CD14-positive monocyte (primary cell): ENCODE results near the gene NPHP3. TPM values are rescaled to one million over a fixed set of nuclear protein-coding genes. Genes with fewer than 3 reads are reported as not detected.

ENCODE experiments used
- DNase-seq, 3 donors: peaks; one replicate each; pipeline ENCODE4 v3.0.0-alpha.2; 2011 to 2022
- H2AFZ ChIP-seq: 2 replicates; pipeline ENCODE4 v1.6.0; 2012; ENCODE audit warnings: mild to moderate bottlenecking, low read depth, low read length, inconsistent platforms; ENCODE audit not compliant: insufficient read depth, poor library complexity, severe bottlenecking
- H3K27ac ChIP-seq, 2 donors: 1 replicate in 1 of 2; 2 replicates in 1 of 2; pipeline ENCODE4 v1.5.1; 2012 to 2013; ENCODE audit warnings: low read length in 2 of 2, control low read depth in 1 of 2, inconsistent platforms in 1 of 2, low read depth in 1 of 2, mild to moderate bottlenecking in 1 of 2
- H3K27me3 ChIP-seq, 2 donors: one replicate each; pipeline versions ENCODE4 v1.6.0 to v1.6.1; 2011 to 2013; ENCODE audit warnings: low read length in 2 of 2; ENCODE audit not compliant: control insufficient read depth in 2 of 2, insufficient read depth in 2 of 2
- H3K36me3 ChIP-seq, 2 donors: replicated peaks in 1 of 2; 1 replicate in 1 of 2; 2 replicates in 1 of 2; pipeline versions ENCODE4 v1.5.1 to v1.6.1; 2012 to 2013; ENCODE audit warnings: low read length in 2 of 2, control low read depth in 1 of 2, inconsistent platforms in 1 of 2, mild to moderate bottlenecking in 1 of 2; ENCODE audit not compliant: insufficient read depth in 2 of 2, control insufficient read depth in 1 of 2
- H3K4me1 ChIP-seq, 2 donors: 1 replicate in 1 of 2; 2 replicates in 1 of 2; pipeline versions ENCODE4 v1.5.1 to v1.6.1; 2012 to 2013; ENCODE audit warnings: low read length in 2 of 2, control low read depth in 1 of 2, inconsistent platforms in 1 of 2, mild to moderate bottlenecking in 1 of 2, moderate library complexity in 1 of 2; ENCODE audit not compliant: insufficient read depth in 2 of 2, control insufficient read depth in 1 of 2
- H3K4me2 ChIP-seq: replicated peaks from 2 replicates; pipeline ENCODE3; 2012; ENCODE audit warnings: low read length, moderate library complexity, mild to moderate bottlenecking; ENCODE audit not compliant: poor library complexity, severe bottlenecking; ENCODE audit errors: extremely low read depth
- H3K4me3 ChIP-seq, 3 experiments: fragments of 200-600 bp in 1 of 3; sonication (generic) in 1 of 3; replicated peaks in 1 of 3; 1 replicate in 2 of 3; 2 replicates in 1 of 3; pipeline ENCODE4 v1.5.1; 2011 to 2013; ENCODE audit warnings: low read length in 3 of 3, mild to moderate bottlenecking in 3 of 3, control low read depth in 2 of 3, low read depth in 2 of 3, inconsistent platforms in 1 of 3, moderate library complexity in 1 of 3
- H3K79me2 ChIP-seq: 2 replicates; pipeline ENCODE4 v1.6.0; 2012; ENCODE audit warnings: mild to moderate bottlenecking, control low read depth, inconsistent platforms, low read length, moderate library complexity; ENCODE audit not compliant: insufficient read depth
- H3K9ac ChIP-seq: 2 replicates; pipeline ENCODE4 v1.6.0; 2017; ENCODE audit warnings: low read length, mild to moderate bottlenecking; ENCODE audit not compliant: insufficient read depth, poor library complexity, severe bottlenecking
- H3K9me3 ChIP-seq, 2 donors: replicated peaks in 1 of 2; 1 replicate in 1 of 2; 2 replicates in 1 of 2; pipeline versions ENCODE4 v1.5.1 to v1.6.1; 2012 to 2013; ENCODE audit warnings: low read length in 2 of 2, control low read depth in 1 of 2; ENCODE audit not compliant: control insufficient read depth in 1 of 2, insufficient read depth in 1 of 2
- H4K20me1 ChIP-seq: 2 replicates; pipeline ENCODE4 v1.6.0; 2012; ENCODE audit warnings: mild to moderate bottlenecking, low read length, control low read depth, moderate library complexity; ENCODE audit not compliant: insufficient read depth
- H3K27ac Mint-ChIP-seq, 7 donors: one replicate each; pipeline ENCODE4 v1.8.0; 2020; ENCODE audit warnings: mild to moderate bottlenecking in 7 of 7, mixed read lengths in 7 of 7, moderate library complexity in 6 of 7, inconsistent platforms in 2 of 7
- H3K27me3 Mint-ChIP-seq, 3 donors: one replicate each; pipeline ENCODE4 v1.8.0; 2021 to 2022; ENCODE audit warnings: low read depth in 3 of 3, mild to moderate bottlenecking in 3 of 3, mixed read lengths in 3 of 3, moderate library complexity in 3 of 3, inconsistent platforms in 1 of 3
- H3K36me3 Mint-ChIP-seq, 2 donors: one replicate each; pipeline ENCODE4 v1.8.0; 2020; ENCODE audit warnings: mixed read lengths in 2 of 2, inconsistent platforms in 1 of 2, mild to moderate bottlenecking in 1 of 2
- H3K4me1 Mint-ChIP-seq: one replicate; pipeline ENCODE4 v1.8.0; 2020; ENCODE audit warnings: mild to moderate bottlenecking, mixed read lengths
- H3K4me3 Mint-ChIP-seq, 2 donors: one replicate each; pipeline ENCODE4 v1.8.0; 2020; ENCODE audit warnings: mild to moderate bottlenecking in 2 of 2, mixed read lengths in 2 of 2, moderate library complexity in 1 of 2
- H3K9me3 Mint-ChIP-seq, 7 donors: one replicate each; pipeline ENCODE4 v1.8.0; 2020 to 2022; ENCODE audit warnings: mixed read lengths in 7 of 7, mild to moderate bottlenecking in 6 of 7, moderate library complexity in 6 of 7, inconsistent platforms in 2 of 7
- WGBS: methylation state at CpG from one replicate; pipeline ENCODE4 v1.1.5; 2013; ENCODE audit warnings: missing lambda C conversion rate; ENCODE audit not compliant: insufficient coverage; 5-methylcytosine and 5-hydroxymethylcytosine counted together
- intact Hi-C, 2 donors: fragments of 100-400 bp; cut with micrococcal nuclease; formaldehyde crosslinking; loops; one replicate each; pipeline versions ENCODE4 v1.15.0 to v1.15.1; 2023
- polyA plus RNA-seq, 3 donors: library from polyadenylated mRNA; depleted of rRNA in 1 of 3; unstranded in 2 of 3; stranded (reverse) in 1 of 3; fragments of 300-500 nt in 2 of 3; fragments of >200 nt in 1 of 3; fragmentation: Illumina TruSeq in 2 of 3; gene quantifications; 1 replicate in 2 of 3; 2 replicates in 1 of 3; pipeline ENCODE4 v1.2.3, GENCODE V29; 2012 to 2021
- TF ChIP-seq, protein P1 (sequence below): fragments of 200-600 bp; IDR thresholded peaks from one replicate; pipeline ENCODE4 v1.8.0; 2022; ENCODE audit warnings: antibody characterized with exemption, mild to moderate bottlenecking

The NPHP3 gene
- polyA plus RNA-seq, 3 donors, result 1.3 to 15.0 (median 2.0) TPM

DNA sequence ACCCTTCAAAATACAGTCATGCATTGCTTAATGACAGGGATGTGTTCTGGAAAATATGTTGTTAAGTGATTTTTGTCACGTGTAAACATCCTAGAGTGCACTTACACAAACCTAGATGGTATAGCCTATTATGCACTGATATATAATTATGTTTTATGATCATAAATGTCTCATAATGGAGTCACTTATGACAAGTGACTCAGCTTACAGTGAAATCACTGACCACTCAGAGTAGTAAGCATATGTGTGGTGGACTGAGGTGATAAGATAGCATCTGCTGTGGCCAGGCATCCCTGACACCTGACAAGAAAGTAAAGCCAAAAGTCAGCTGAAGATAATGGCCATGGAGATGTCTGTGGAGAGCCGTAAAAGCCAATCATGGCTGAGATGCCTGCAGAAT is 68.0 kb downstream of the NPHP3 start:
- Histone ChIP-seq H3K4me2 (no peak overlapping the region), H3K9me3 (no peaks in the 10 kb centered on the region), H3K9ac (no peak overlapping the region), H3K27me3 (no peaks in the 10 kb centered on the region), H3K27ac (no peak overlapping the region), H3K4me1 (peaks cover 5 to 7% of the 10 kb centered on the region in 2 donors), H3K4me3 (no peak overlapping the region), H2AFZ (no peak overlapping the region), H3K79me2 (no peaks in the 10 kb centered on the region), H3K36me3 (no peaks in the 10 kb centered on the region), H4K20me1 (no peaks in the 10 kb centered on the region)
- 100% methylated on average over 1 of the region's 2 CpGs for WGBS
- TF ChIP-seq, protein P1, sequence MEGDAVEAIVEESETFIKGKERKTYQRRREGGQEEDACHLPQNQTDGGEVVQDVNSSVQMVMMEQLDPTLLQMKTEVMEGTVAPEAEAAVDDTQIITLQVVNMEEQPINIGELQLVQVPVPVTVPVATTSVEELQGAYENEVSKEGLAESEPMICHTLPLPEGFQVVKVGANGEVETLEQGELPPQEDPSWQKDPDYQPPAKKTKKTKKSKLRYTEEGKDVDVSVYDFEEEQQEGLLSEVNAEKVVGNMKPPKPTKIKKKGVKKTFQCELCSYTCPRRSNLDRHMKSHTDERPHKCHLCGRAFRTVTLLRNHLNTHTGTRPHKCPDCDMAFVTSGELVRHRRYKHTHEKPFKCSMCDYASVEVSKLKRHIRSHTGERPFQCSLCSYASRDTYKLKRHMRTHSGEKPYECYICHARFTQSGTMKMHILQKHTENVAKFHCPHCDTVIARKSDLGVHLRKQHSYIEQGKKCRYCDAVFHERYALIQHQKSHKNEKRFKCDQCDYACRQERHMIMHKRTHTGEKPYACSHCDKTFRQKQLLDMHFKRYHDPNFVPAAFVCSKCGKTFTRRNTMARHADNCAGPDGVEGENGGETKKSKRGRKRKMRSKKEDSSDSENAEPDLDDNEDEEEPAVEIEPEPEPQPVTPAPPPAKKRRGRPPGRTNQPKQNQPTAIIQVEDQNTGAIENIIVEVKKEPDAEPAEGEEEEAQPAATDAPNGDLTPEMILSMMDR, result no peak
- Mint-ChIP-seq H3K36me3 (no peaks in the 10 kb centered on the region), H3K9me3 (no peaks in the 10 kb centered on the region), H3K27me3 (no peaks in the 10 kb centered on the region), H3K4me1 (peaks cover 16% of the 10 kb centered on the region), H3K27ac (no peak overlapping the region), H3K4me3 (no peak overlapping the region)
- no peak for DNase-seq
- intact Hi-C loops, result no loop called here

DNA sequence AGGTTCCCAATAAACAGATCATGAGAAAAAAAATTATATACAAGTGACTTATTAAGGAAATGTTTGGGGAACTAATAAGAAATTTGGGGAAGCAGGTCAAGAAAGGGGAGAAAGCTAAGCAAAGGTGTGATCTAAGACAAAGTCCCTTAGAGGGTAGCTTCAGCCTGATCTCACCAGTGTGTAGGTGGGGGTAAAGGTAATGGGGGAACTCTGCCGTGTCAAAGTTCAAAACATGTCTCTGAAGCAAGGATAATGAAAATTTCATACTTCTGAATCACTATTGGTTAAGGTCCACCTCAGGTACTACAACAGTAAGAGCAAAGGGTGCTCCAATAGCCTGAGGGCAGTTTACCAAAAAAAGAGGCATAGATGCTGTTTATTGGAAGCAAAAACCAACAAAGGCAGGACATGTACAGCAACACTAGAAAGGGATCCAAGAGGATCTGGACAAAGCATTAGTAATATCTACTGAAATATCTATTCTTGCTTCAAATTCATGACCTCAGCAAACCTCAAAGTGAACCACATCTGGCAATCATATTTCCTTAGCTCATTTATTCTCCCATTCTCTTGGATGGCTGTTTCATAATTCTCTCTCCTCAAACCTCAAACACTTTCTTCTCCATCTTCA is 69.5 kb downstream of the NPHP3 start:
- no peaks in the 10 kb centered on the region for H3K36me3 ChIP-seq
- H3K79me2 ChIP-seq, result no peaks in the 10 kb centered on the region
- H3K9ac ChIP-seq, result no peak overlapping the region
- Mint-ChIP-seq H3K4me3 (no peak overlapping the region), H3K9me3 (no peaks in the 10 kb centered on the region), H3K36me3 (no peaks in the 10 kb centered on the region), H3K27me3 (no peaks in the 10 kb centered on the region), H3K4me1 (peaks cover 8% of the 10 kb centered on the region), H3K27ac (no peak overlapping the region)
- no peaks in the 10 kb centered on the region for H3K4me1 ChIP-seq
- no peak for DNase-seq
- no peaks in the 10 kb centered on the region for H3K27me3 ChIP-seq
- TF ChIP-seq, protein P1, result no peak
- H4K20me1 ChIP-seq, result no peaks in the 10 kb centered on the region
- intact Hi-C loops, result no loop called here
- H2AFZ ChIP-seq, result no peak overlapping the region
- no CpG with 5 or more reads among the region's 1 CpG for WGBS
- no peaks in the 10 kb centered on the region for H3K9me3 ChIP-seq
- no peak overlapping the region for H3K4me2 ChIP-seq
- no peak overlapping the region for H3K4me3 ChIP-seq
- no peak overlapping the region for H3K27ac ChIP-seq
